Stimulated activated CD4-positive, alpha-beta T cell treated with anti-CD3 and anti-CD28 coated beads, TNF-alpha, amount 100 ng/mL, for 48 hours (primary cell): ENCODE results near the gene PTGES3.
"Not testable (repeated sequence)": the region's sequence is repeated elsewhere in the genome, so short reads cannot be mapped to it uniquely, and the experiment has no call there.

Experiments
- DNase-seq, 3 donors: peaks; one replicate each; pipeline ENCODE4 v3.0.0-alpha.2; 2020; ENCODE audit warnings: low read depth in 3 of 3

PTGES3 gene

GRCh38 chr12:56709759-56710376 lies 21.8 kb upstream of the PTGES3 start:
- no peak for DNase-seq

DNA sequence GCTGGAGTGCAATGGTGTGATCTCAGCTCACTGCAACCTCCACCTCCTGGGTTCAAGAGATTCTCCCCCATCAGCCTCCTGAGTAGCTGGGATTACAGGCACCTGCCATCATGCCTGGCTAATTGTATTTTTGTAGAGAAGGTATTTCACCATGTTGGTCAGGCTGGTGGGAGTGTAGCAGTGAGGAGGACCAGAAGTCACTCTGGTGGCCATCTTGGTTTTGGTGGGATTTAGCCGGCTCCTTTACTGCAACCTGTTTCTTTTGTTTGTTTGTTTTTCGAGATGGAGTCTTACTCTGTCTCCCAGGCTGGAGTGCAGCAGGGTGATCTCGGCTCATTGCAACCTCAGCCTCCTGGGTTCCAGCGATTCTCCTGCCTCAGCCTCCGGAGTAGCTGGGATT lies 16.4 kb upstream of the PTGES3 start:
- not testable (repeated sequence) for DNase-seq

GRCh38 chr12:56699020-56699661 lies 11.1 kb upstream of the PTGES3 start:
- DNase-seq: no peak

- DNase-seq: no peak
Measured at GRCh38 chr12:56695327-56696101, 7.4 kb upstream of the PTGES3 start.

DNA sequence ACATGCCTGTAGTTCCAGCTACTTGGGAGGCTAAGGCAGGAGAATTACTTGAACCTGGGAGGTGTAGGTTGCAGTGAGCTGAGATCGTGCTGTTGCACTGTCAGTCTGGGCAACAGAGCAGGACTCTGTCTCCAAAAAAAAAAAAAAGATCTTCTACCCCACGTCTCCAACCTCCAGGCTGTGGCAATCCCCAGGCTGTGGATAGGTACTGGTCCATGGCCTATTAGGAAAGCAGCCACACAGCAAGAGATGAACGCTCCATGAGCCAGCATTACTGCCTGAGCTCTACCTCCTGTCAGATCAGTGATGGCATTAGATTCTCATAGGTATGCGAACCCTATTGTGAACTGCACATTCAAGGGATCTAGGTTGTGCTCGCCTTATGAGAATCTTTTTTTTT lies 6.1 kb upstream of the PTGES3 start:
- no peak for DNase-seq

DNA sequence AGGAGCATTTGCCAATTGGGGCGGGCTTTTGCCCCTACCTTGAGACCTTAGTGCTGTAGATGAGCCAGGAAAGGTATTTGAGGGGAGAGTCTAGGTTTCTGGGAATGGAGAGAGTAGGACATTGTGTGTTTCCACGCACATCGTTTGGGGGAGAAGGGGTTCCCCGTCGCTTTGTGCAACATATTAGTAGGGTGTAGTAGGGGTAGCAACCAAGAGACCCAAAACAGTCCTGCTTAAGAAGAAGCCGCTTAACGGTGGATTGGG lies 694 bp upstream of the PTGES3 start:
- DNase-seq: no peak

DNA sequence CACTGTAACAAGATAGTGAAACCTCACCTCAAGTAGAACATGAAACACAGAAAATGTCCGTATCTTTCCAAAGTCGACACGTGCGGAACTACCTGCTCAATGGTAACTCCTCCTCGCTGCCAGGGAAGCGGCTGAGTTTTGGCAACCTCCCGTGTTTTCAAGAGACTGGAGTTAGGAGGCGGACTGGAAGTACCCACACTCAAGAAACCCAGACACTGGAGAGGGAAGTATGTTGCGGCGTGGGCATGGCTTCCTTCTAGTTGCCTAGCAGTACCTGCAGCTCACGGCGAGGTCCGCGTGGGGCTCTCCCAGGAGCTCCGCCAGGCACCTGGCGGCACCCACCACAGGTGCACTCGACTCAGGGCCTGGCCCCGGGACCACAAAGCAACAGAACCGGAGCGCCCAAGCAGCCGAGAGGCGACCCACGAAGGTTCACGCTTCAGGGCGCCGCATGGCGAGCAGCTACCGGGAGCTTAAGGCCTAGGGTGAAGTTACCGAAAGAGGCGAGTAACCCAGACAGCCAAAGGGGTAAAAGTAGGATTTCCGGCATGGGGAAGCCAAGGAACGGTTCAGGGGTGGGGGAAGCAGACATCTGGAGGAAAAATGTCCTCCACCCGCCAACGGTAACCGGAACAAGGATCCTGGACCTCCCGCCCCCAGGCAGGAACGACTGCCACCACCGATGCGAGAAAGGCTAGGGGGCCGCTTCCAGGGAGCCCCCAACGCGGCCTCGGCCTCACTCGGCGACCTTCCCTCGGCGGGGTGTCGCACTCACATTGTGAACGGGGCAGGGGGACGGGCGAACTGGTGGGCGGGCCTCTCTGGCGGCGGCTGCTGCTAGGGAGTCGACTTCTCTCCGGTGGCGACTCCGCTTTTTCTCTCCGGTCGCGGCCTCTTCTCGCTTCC lies 608 bp downstream of the PTGES3 start:
- peak in 1 of 3 donors; percentile 42 for DNase-seq

DNA sequence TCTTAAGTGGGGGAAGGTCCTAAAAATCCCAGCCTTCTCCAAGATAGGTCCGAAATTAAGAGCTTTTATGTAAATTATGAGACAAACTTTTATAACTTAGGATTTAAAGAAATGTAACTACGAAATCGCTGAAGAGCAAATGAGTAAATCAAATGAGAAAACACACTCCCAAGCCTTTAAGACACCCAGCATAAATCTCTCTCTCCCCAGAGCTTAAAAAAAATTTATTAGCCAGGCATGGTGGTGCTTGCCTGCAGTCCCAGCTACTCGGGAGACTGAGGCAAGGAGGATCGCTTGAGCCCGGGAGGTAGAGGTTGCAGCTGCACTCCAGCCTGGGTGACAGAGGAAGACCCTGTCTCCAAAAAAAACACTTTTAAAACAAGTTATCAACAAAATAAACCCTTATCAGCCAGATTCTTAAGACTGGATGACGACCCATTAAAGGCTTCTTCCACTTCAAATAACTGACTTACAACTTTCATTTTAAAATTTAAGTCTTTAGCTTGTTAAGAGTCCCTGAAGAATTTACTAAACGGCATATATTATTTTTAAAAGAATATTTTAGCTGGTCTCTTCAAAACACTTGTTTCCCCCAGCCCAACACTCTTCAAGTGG lies 3.2 kb downstream of the PTGES3 start:
- DNase-seq: no peak

- no peak for DNase-seq
Measured at GRCh38 chr12:56682323-56682722, 5.8 kb downstream of the PTGES3 start.

DNA sequence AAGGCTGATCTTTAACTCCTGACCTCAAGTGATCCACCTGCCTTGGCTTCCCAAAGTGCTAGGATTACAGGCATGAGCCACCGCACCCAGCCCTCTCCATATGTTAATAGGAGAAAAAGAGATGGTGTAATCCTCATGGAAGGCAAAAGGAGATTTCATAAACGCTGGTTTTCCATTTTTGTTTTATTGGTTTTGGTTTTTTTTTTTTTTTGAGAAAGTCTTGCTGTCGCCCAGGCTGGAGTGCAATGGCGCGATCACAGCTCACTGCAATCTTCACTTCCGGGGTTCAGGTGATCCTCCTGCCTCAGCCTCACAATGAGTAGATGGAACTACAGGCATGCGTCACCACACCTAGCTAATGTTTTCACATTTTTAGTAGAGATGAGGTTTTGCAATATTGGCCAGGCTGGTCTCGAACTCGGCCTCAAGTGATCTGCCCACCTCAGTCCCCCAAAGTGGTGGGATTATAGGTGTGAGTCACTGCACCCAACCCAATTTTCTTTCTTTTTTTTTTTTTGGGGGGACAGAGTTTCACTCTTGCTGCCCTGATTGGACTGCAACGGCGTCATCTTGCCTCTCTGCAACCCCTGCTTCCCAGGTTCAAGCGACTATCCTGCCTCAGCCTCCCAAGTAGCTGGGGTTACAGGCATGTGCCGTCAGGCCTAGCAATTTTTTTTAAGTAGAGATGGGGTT lies 8.1 kb downstream of the PTGES3 start:
- no peak for DNase-seq

DNA sequence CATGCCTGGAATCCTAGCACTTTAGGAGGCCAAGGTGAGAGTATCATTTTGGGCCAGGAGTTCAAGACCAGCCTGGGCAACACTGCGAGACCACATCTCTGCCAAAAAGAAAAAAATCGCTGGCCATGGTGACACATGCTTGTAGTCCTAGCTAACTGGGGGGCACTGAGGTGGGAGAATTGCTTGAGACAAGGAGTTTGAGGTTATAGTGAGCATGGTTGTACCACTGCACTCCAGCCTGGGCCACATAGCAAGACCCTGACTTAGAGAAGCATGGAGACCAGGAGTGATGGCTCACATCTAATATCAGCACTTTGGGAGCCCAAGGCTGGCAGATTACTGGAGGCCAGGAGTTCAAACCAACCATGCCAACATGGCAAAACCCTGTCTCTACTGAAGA lies 9.2 kb downstream of the PTGES3 start:
- no peak for DNase-seq

DNA sequence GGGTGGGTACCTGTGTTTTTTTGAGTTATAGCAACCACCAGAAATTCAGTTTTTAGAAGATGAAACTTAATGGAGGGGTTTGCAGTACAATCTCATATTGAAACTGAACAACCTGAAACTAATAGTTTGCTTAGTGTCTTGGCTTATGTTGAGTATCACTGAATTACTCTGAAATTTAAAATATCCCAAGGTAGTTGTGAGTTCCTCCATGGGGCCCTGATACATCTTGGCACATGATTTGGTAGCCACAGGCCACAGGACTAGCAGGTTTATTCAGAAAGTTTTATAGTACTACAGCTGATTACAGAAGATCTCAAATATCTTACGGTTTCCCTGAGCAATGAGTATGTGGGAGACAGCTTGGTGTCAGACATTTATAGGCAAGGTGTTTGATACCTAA lies 10.4 kb downstream of the PTGES3 start:
- DNase-seq: no peak

DNA sequence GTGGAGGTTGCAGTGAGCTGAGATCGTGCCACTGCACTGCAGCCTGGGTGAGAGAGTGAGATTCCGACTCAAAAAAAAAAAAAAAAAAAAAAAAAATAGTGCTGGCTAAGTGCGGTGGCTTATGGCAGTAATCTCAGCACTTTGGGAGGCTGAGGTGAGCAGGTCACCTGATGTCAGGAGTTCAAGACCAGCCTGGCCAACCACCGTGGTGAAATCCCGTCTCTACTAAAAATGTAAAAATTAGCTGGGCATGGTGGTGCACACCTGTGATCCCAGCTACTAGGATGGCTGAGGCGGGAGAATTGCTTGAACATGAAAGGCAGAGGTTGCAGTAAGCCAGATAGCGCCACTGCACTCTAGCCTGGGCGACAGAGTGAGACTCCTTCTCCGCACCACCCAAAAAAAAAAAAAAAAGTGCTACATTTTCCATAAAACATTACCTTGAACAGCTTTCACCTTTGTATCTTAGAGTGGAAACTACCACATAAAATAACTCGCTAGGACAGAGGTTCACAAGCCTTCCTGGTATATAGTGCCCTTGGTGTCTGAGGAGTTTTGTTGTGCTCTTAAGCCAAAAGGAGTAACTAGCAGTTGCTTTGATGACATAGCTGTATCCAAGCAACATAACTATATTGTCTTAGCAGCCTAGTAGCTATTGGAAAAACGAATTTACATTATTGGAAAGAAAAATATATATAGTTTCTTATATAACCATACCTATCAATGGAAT lies 11.1 kb downstream of the PTGES3 start:
- DNase-seq: no peak

- DNase-seq: no peak
Measured at GRCh38 chr12:56671608-56672007, 16.5 kb downstream of the PTGES3 start.

DNA sequence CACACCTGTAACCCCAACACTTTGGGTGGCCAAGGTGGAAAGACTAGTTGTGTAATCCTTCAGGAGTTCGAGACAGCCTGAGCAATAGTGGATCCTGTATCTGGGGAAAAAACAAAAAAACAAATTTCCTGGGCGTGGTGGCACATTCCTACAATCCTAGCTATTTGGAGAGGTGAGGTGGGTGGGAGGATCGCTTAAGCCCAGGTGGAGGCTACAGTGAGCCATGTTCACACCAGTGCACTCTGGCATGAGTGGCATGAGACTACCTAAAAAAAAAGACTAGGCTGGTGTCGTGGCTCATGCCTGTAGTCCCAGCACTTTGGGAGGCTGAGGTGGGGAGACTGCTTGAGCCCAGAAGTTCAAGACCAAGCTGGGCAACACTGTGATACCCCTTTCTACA lies 17.2 kb downstream of the PTGES3 start:
- DNase-seq: no peak

DNA sequence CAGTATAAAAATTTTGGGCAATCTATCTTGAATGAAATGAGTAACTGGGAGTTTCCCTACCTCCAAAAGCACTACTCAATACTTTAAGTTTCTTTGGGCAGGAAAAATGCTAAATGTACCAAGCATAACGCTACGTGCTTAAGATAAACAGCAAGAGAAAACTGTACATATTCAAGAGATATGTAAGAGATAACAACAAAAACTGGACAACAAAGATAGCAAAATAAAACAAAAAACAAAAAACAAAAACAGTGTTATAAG lies 20.0 kb downstream of the PTGES3 start:
- no peak for DNase-seq

DNA sequence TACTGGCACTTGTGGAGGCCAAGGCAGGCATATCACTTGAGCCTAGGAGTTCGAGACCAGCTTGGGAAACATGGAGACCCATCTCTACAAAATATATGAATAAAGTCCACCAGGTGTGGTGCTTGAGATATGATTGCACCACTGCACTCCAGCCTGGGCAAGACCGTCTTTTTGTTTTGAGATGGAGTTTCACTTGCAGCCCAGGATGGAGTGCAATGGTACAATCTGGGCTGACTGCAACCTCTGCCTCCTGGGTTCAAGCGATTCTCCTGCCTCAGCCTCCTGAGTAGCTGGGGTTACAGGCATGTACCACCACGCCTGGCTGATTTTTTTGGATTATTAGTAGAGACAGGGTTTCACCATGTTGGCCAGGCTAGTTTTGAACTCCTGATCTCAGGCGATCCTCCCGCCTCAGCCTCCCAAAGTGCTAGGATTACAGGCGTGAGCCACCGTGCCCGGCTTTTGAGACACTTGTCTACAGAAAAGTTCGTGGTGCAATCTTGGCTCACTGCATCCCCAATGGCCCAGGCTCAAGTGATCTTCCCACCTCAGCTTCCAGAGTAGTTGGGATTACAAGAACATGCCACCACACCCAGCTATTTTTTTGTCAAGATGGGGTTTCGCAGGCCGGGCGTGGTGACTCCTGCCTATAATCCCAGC lies 26.0 kb downstream of the PTGES3 start:
- no peak for DNase-seq

GRCh38 chr12:56661560-56661959 lies 26.5 kb downstream of the PTGES3 start:
- no peak for DNase-seq

GRCh38 chr12:56658921-56659320 lies 29.2 kb downstream of the PTGES3 start:
- DNase-seq: no peak
